K562 (cell line): Measurements from ENCODE around the gene CCDC194. TPM values are rescaled to one million over a fixed set of nuclear protein-coding genes. Genes with fewer than 3 reads are reported as not detected.
"Not testable (repeated sequence)": the region's sequence is repeated elsewhere in the genome, so short reads cannot be mapped to it uniquely, and the experiment has no call there.

Experiments
- ATAC-seq: fragments of 200-7000 bp; cut with Tn5 transposase; 3 replicates; pipeline ENCODE4 v1.9.1; 2020; ENCODE audit warnings: moderate library complexity
- BruUV-seq: library from RNA; stranded (reverse); fragments of 400-500 nt; replicated peaks from 2 replicates; lab custom pipeline; 2021; lab: Mats Ljungman, UMichigan
- CTCF ChIA-PET: fragments of 300-600 bp; formaldehyde crosslinking; extraction: SDS; loops from one replicate; lab custom pipeline; 2021; ENCODE audit warnings: low intra/inter-chr PET ratio; lab: Yijun Ruan, JAX
- POLR2A ChIA-PET: fragments of 300-600, 350-650 bp; sonication (Branson Sonifier 250); formaldehyde crosslinking; extraction: SDS; loops from one replicate; lab custom pipeline; 2021; ENCODE audit warnings: antibody characterized with exemption, inconsistent platforms; lab: Yijun Ruan, JAX
- DNase-seq, 4 experiments: peaks; one replicate each; pipeline versions ENCODE4 v3.0.0 to v3.0.0-alpha.2; 2011 to 2018; ENCODE audit warnings: low spot score in 3 of 4, mixed read lengths in 3 of 4; ENCODE audit errors: extremely low read depth in 1 of 4
- FAIRE-seq: peaks from 2 replicates; lab custom pipeline; 2011; peaks lifted over from hg19 to GRCh38; lab: Jason Lieb, UNC
- H2AFZ ChIP-seq: 2 replicates; pipeline ENCODE4 v1.6.0; 2011; ENCODE audit warnings: low read depth, low read length, control low read depth, inconsistent platforms
- H3K27ac ChIP-seq: fragments of 200-600 bp; 3 replicates; pipeline ENCODE4 v1.8.0; 2011; ENCODE audit warnings: low read depth, mild to moderate bottlenecking, control low read depth, inconsistent platforms, low read length, moderate library complexity, mixed read lengths; ENCODE audit errors: extremely low read depth
- H3K27me3 ChIP-seq, 2 experiments: fragments of 300-600 bp in 1 of 2; 2 replicates in 1 of 2; 3 replicates in 1 of 2; pipeline versions ENCODE4 v1.6.0 to v1.8.0; 2011; ENCODE audit warnings: inconsistent platforms in 2 of 2, low read length in 2 of 2, mild to moderate bottlenecking in 1 of 2, mixed read lengths in 1 of 2, moderate library complexity in 1 of 2; ENCODE audit not compliant: control insufficient read depth in 2 of 2, insufficient read depth in 2 of 2
- H3K36me3 ChIP-seq: fragments of 300-600 bp; 3 replicates; pipeline ENCODE4 v1.8.0; 2011; ENCODE audit warnings: mild to moderate bottlenecking, low read length, inconsistent platforms; ENCODE audit not compliant: control insufficient read depth, insufficient read depth
- H3K4me1 ChIP-seq, 2 experiments: fragments of 200-600 bp in 1 of 2; replicated peaks in 1 of 2; 2 replicates in 1 of 2; 3 replicates in 1 of 2; pipeline versions ENCODE4 v1.5.1 to v1.8.0; 2011; ENCODE audit warnings: inconsistent platforms in 2 of 2, low read length in 2 of 2, mild to moderate bottlenecking in 1 of 2, mixed read lengths in 1 of 2, moderate library complexity in 1 of 2; ENCODE audit not compliant: control insufficient read depth in 2 of 2, insufficient read depth in 2 of 2
- H3K4me2 ChIP-seq: 2 replicates; pipeline ENCODE4 v1.6.1; 2011; ENCODE audit warnings: low read length, control low read depth, inconsistent platforms, mixed read lengths; ENCODE audit not compliant: insufficient read depth
- H3K4me3 ChIP-seq: fragments of 200-600 bp; sonication (generic), shearing (Covaris generic); 2 replicates; pipeline ENCODE4 v1.5.1; 2016; ENCODE audit warnings: control low read depth, inconsistent platforms
- H3K79me2 ChIP-seq: fragments of 200-600 bp; 3 replicates; pipeline ENCODE4 v1.8.0; 2011; ENCODE audit warnings: low read length, inconsistent platforms; ENCODE audit not compliant: control insufficient read depth, insufficient read depth
- H3K9ac ChIP-seq, 2 experiments: 2 replicates each; pipeline versions ENCODE4 v1.6.0 to v1.6.1; 2011; ENCODE audit warnings: low read depth in 2 of 2, low read length in 2 of 2, control low read depth in 1 of 2, inconsistent platforms in 1 of 2, mild to moderate bottlenecking in 1 of 2, mixed read lengths in 1 of 2; ENCODE audit not compliant: insufficient read depth in 1 of 2
- H3K9me1 ChIP-seq: one replicate; pipeline ENCODE4 v1.6.0; 2011; ENCODE audit warnings: inconsistent platforms, mild to moderate bottlenecking, low read length, moderate library complexity; ENCODE audit not compliant: control insufficient read depth, insufficient read depth
- H3K9me3 ChIP-seq: replicated peaks from 2 replicates; pipeline ENCODE4 v1.5.1; 2011; ENCODE audit warnings: low read depth, low read length, inconsistent platforms; ENCODE audit not compliant: control insufficient read depth, insufficient read depth
- H4K20me1 ChIP-seq: replicated peaks from 2 replicates; pipeline ENCODE4 v1.6.1; 2011; ENCODE audit warnings: low read length, inconsistent platforms, mixed read lengths; ENCODE audit not compliant: control insufficient read depth, insufficient read depth
- ZNF121 ChIP-seq: sonication (generic); formaldehyde crosslinking; conservative IDR thresholded peaks from 2 replicates; pipeline ENCODE4 v1.8.0; 2022; ENCODE audit warnings: missing genetic modification reagents
- WGBS: fragments of 100-300 bp; shearing (Covaris generic); methylation state at CpG from one replicate; pipeline ENCODE4 v1.1.6; 2016; ENCODE audit warnings: low coverage, mixed read lengths; ENCODE audit not compliant: insufficient coverage; ENCODE audit errors: missing lambda C conversion rate; 5-methylcytosine and 5-hydroxymethylcytosine counted together
- in situ Hi-C: fragments of 300-500 bp; cut with MboI; formaldehyde crosslinking; loops from 4 replicates; pipeline ENCODE4 v1.15.0; 2018; ENCODE audit warnings: inconsistent platforms, mixed read lengths
- intact Hi-C: fragments of 100-400 bp; cut with micrococcal nuclease; formaldehyde crosslinking; loops from 2 replicates; pipeline ENCODE4 v1.14.2; 2022
- polyA plus RNA-seq, 8 experiments: library from polyadenylated mRNA; depleted of rRNA in 4 of 8; stranded (reverse) in 5 of 8; unstranded in 3 of 8; fragments of >200 nt; fragmentation: Nextera tagmentation in 2 of 8; fragmentation: Illumina TruSeq in 1 of 8; extraction: Ambion mirVana in 2 of 8; extraction: Trizol in 1 of 8; gene quantifications; 2 replicates each; pipeline versions ENCODE4 v1.2.1 to v1.2.3, GENCODE V29; 2011 to 2014; ENCODE audit warnings: inconsistent platforms in 1 of 8, missing spikeins in 1 of 8
- total RNA-seq, 7 experiments: library from RNA; depleted of rRNA in 6 of 7; stranded (reverse); fragments of >200 nt in 6 of 7; fragmentation: Illumina TruSeq in 2 of 7; extraction: Trizol in 2 of 7; gene quantifications; 2 replicates each; pipeline versions ENCODE4 v1.2.1 to v1.2.3, GENCODE V29; 2011 to 2021; ENCODE audit warnings: low replicate concordance in 1 of 7
- TF ChIP-seq, protein P1 (sequence below), 2 experiments: fragments of 450-650 bp in 1 of 2; sonication (generic) in 1 of 2; formaldehyde crosslinking in 1 of 2; IDR thresholded peaks in 1 of 2; conservative IDR thresholded peaks in 1 of 2; 2 replicates each; pipeline versions ENCODE4 v1.6.1 to v1.8.1; 2016 to 2023; ENCODE audit warnings: mild to moderate bottlenecking in 2 of 2, moderate library complexity in 2 of 2, inconsistent platforms in 1 of 2, missing genetic modification reagents in 1 of 2

The CCDC194 gene
- total and polyA plus RNA-seq, 9 of the 15 experiments (the other 6 are each of a cell fraction or from before 2014, with no cell fraction given), result 0.13 to 1.3 (median 0.39) TPM; not detected in 3

DNA sequence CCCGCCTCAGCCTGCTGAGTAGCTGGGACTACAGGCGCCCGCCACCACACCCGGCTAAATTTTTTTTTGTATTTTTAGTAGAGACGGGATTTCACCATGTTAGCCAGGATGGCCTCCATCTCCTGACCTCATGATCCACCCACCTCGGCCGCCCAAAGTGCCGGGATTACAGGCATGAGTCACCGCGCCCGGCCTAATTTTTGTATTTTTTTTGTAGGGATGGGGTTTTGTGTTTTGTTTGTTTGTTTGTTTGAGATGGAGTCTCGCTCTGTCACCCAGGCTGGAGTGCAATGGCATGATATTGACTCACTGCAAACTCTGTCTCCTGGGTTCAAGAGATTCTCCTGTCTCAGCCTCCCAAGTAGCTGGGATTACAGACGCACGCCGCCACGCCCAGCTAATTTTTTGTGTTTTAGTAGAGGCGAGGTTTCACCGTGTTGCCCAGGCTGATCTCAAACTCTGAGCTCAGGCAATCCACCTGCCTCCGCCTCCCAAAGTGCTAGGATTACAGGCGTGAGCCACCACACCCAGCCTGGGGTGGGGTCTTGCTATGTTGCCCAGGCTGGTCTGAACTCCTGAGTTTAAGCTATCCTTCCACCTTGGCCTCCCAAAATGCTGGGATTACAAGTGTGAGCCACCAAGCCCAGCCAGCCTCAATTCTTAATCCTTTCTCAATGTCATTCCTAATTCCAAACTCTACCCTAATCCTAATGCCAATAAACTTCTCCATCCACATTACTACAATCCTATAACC lies 30.0 kb downstream of the CCDC194 start:
- peak; percentile 81 for TF ChIP-seq ZNF121 (CRISPR knock-in tag)
- TF ChIP-seq, protein P1, sequence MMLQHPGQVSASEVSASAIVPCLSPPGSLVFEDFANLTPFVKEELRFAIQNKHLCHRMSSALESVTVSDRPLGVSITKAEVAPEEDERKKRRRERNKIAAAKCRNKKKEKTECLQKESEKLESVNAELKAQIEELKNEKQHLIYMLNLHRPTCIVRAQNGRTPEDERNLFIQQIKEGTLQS (IDR thresholded peaks at IDR 0.05), result peak; percentile 57
- TF ChIP-seq, protein P1 (CRISPR knock-in tag; conservative IDR thresholded peaks at IDR 0.05), result not testable (repeated sequence)
- H3K27ac ChIP-seq, H3K9ac ChIP-seq, in situ Hi-C loops, intact Hi-C loops, BruUV-seq, H3K4me2 ChIP-seq, DNase-seq, H3K4me3 ChIP-seq, H3K79me2 ChIP-seq, H4K20me1 ChIP-seq, H3K4me1 ChIP-seq, ATAC-seq, H3K36me3 ChIP-seq, H3K9me1 ChIP-seq, H2AFZ ChIP-seq, CTCF ChIA-PET, FAIRE-seq, POLR2A ChIA-PET, H3K9me3 ChIP-seq: not testable (repeated sequence)
- WGBS, result 30% methylated on average over 18 of the region's 20 CpGs
- peaks cover 22 to 24% of the 10 kb centered on the region in 2 experiments for H3K27me3 ChIP-seq
